Endothelial cell (in vitro differentiated cells): ENCODE results near the gene TIMM44. TPM values are rescaled to one million over a fixed set of nuclear protein-coding genes. Genes with fewer than 3 reads are reported as not detected.

ENCODE experiments used
- DNase-seq: peaks from one replicate; pipeline ENCODE4 v3.0.0; 2021; ENCODE audit warnings: low spot score
- H3K27ac Mint-ChIP-seq: one replicate; pipeline ENCODE4 v1.8.0; 2021; ENCODE audit warnings: mixed read lengths, inconsistent platforms; ENCODE audit not compliant: unreplicated experiment
- H3K27me3 Mint-ChIP-seq: one replicate; pipeline ENCODE4 v1.8.0; 2021; ENCODE audit warnings: mild to moderate bottlenecking, moderate library complexity, mixed read lengths, inconsistent platforms; ENCODE audit not compliant: unreplicated experiment
- H3K36me3 Mint-ChIP-seq: one replicate; pipeline ENCODE4 v1.8.0; 2021; ENCODE audit warnings: mild to moderate bottlenecking, low read depth, mixed read lengths, inconsistent platforms; ENCODE audit not compliant: unreplicated experiment
- H3K4me1 Mint-ChIP-seq: one replicate; pipeline ENCODE4 v1.8.0; 2021; ENCODE audit warnings: mild to moderate bottlenecking, mixed read lengths, inconsistent platforms; ENCODE audit not compliant: unreplicated experiment
- H3K4me3 Mint-ChIP-seq: one replicate; pipeline ENCODE4 v1.8.0; 2021; ENCODE audit warnings: mild to moderate bottlenecking, mixed read lengths, inconsistent platforms; ENCODE audit not compliant: unreplicated experiment
- H3K9me3 Mint-ChIP-seq: one replicate; pipeline ENCODE4 v1.8.0; 2021; ENCODE audit warnings: mixed read lengths, inconsistent platforms; ENCODE audit not compliant: unreplicated experiment
- total RNA-seq: library from RNA; stranded (reverse); fragmentation: NEBNext Ultra II Directional; extraction: Animal tissue kit (Norgen Biotek cat#: 25700); gene quantifications from one replicate; pipeline ENCODE4 v1.2.1, GENCODE V29; 2021; ENCODE audit not compliant: unreplicated experiment
- TF ChIP-seq, protein P1 (sequence below): fragments of 200-600 bp; sonication (generic); IDR thresholded peaks from one replicate; pipeline ENCODE4 v1.5.0; 2021; ENCODE audit warnings: antibody characterized with exemption; ENCODE audit not compliant: unreplicated experiment

The TIMM44 gene
- total RNA-seq, 1 donor from 2014 or later: 46.5 TPM

DNA sequence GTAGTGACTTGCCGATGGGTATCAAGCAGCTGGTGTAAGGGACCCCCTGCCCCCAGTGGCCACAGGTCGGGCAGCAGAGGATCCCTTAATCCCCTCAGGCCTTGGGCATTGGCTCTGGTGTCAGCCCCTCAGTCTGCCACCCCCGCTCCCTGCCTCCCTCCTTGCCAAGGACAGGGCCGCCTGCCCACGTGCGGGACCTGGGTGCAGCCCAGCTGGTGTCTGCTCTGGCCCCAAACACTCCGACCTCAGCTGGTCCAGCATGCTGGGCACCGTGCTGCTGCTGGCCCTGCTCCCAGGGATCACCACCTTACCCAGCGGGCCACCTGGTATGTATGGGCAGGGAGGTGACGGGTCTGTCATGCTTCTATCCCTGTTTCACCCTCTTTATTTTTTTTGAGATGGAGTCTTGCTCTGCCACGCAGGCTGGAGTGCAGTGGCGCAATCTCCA is 28.8 kb downstream of the TIMM44 start, which contains the start of gene TGFBR3L:
TGFBR3L (plus strand) TSS at position 233 of the 448 bp plus-strand sequence.
- TF ChIP-seq, protein P1, sequence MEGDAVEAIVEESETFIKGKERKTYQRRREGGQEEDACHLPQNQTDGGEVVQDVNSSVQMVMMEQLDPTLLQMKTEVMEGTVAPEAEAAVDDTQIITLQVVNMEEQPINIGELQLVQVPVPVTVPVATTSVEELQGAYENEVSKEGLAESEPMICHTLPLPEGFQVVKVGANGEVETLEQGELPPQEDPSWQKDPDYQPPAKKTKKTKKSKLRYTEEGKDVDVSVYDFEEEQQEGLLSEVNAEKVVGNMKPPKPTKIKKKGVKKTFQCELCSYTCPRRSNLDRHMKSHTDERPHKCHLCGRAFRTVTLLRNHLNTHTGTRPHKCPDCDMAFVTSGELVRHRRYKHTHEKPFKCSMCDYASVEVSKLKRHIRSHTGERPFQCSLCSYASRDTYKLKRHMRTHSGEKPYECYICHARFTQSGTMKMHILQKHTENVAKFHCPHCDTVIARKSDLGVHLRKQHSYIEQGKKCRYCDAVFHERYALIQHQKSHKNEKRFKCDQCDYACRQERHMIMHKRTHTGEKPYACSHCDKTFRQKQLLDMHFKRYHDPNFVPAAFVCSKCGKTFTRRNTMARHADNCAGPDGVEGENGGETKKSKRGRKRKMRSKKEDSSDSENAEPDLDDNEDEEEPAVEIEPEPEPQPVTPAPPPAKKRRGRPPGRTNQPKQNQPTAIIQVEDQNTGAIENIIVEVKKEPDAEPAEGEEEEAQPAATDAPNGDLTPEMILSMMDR: no peak
- Mint-ChIP-seq H3K27ac (no peak within 1 kb of the TSS), H3K9me3 (no peaks in the 10 kb centered on the region), H3K4me1 (peaks cover 8% of the 10 kb centered on the region), H3K27me3 (peaks cover 23% of the 10 kb centered on the region), H3K36me3 (peaks cover 7% of the 10 kb centered on the region), H3K4me3 (peak within 1 kb of the TSS; percentile 69)
- no peak for DNase-seq

DNA sequence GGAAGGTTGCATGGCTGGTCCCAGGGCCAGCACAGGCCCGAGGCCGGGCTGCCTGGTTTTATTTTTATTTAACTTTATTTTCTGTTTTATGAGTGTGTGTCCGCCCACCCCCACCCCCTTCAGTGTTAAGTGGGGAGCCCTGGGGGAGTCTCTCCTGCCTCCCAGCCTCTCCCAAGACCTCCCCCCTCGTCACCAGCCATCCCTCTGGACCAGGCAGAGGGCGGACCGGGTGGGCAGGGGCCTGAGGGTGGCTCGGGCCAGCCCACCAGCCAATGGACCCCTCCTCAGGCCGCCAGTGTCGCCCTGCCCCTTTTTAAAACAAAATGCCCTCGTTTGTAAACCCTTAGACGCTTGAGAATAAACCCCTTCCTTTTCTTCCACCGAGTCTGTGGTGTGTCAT is 29.4 kb downstream of the TIMM44 start:
- peaks cover 7% of the 10 kb centered on the region for H3K36me3 Mint-ChIP-seq
- H3K27ac Mint-ChIP-seq: no peak overlapping the region
- TF ChIP-seq, protein P1: no peak
- DNase-seq: no peak
- H3K9me3 Mint-ChIP-seq: no peaks in the 10 kb centered on the region
- H3K4me3 Mint-ChIP-seq: no peak overlapping the region
- peaks cover 21% of the 10 kb centered on the region for H3K27me3 Mint-ChIP-seq
- H3K4me1 Mint-ChIP-seq: peaks cover 7% of the 10 kb centered on the region

DNA sequence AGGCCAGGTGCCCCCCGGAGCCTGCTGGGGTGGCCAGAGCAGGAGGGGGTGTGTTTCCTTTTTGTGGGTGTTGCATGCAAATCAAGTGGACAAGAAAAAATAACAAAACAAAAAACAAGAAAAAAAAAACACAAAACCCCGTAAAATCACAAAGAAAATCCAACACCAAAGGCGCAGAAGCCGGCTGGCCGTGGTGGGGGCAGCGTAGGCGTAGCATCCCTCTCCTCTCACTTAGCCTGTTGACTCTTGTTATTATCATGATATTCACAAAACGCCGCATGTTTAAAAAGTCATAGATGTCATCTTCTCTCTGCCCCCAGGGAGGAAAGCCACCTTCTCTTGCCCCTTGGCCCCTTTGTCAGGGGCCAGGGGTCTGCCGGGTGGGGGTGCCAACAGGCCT is 29.8 kb downstream of the TIMM44 start:
- Mint-ChIP-seq H3K4me1 (peaks cover 7% of the 10 kb centered on the region), H3K27me3 (peaks cover 21% of the 10 kb centered on the region), H3K4me3 (no peak overlapping the region)

DNA sequence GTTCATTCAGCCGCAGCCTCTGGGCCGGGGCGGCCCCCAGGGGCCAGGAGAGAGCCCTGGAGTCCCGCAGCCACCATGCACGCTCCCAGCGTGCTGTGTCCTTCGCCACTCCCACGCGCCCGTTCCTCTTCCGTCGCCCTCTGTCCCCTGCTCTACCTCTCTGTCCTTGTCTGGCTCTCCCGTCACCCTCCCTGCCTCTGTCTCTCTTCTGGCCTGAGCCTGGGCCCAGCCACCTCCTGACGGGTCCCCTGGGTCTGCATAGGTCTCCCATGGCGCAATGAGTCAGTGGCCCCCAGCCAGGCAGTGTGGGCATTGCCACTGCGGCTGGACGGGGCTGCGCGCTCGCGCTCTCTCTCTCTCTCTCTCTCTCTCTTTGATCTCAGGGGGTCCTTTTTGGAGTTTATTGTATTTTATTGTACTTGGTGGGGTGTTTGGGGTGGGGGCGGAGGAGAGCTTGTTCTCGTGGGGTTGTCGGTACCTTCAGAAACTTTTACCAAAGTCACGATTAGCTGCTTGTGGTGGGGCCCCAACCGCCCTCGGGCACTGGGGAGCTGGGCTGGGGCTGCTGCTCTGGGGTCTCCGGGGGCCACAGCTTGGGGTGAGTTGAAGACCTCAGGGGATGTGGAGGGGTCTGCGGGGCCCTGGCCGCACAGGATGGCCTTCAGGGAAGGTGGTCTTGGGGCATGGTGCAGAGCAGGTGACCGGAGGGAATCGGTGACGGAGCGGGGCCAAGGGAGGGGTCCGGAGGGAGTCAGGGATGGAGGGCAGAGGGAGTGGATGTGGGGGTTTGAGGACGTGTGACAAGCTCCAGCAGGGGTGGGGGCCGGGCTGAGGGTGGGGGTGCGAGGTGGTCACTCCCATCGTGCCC is 30.5 kb downstream of the TIMM44 start:
- Mint-ChIP-seq H3K9me3 (no peaks in the 10 kb centered on the region), H3K4me1 (peaks cover 7% of the 10 kb centered on the region), H3K27ac (no peak overlapping the region), H3K27me3 (peaks cover 17% of the 10 kb centered on the region), H3K36me3 (peaks cover 7% of the 10 kb centered on the region), H3K4me3 (no peak overlapping the region)
- no peak for DNase-seq
- TF ChIP-seq, protein P1: no peak

More for the DNA sequence above, 29.8 kb downstream of the TIMM44 start:
- no peak overlapping the region for H3K27ac Mint-ChIP-seq
- peaks cover 7% of the 10 kb centered on the region for H3K36me3 Mint-ChIP-seq
- DNase-seq: no peak
- TF ChIP-seq, protein P1: no peak
- no peaks in the 10 kb centered on the region for H3K9me3 Mint-ChIP-seq

DNA sequence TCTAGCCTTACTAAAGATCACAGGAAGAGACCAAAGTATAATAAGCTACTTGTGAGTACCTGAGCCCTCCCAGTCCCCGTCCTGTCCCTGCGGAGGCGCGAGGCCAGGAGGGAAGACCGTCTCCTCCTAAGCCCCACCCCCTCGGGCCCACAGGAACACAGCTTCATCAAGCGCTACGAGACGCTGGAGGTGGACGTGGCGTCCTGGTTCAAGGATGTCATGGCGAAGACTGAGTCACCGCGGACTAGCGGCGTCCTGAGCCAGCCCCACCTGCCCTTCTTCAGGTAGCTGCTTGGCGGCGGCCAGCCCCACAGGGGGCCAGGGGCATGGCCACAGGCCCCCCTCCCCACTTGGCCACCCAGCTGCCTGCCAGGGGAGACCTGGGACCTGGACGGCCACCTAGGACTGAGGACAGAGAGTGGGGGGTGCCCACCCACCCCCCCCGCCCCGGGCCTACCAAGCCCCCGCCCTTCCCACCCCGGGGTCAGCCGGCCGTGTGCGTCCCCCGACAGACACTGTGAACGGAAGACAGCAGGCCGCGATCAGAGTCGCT is 31.2 kb downstream of the TIMM44 start:
- H3K36me3 Mint-ChIP-seq: peaks cover 7% of the 10 kb centered on the region
- H3K4me1 Mint-ChIP-seq: peaks cover 7% of the 10 kb centered on the region
- TF ChIP-seq, protein P1: no peak
- H3K9me3 Mint-ChIP-seq: no peaks in the 10 kb centered on the region
- H3K4me3 Mint-ChIP-seq: no peak overlapping the region
- H3K27ac Mint-ChIP-seq: no peak overlapping the region
- peaks cover 17% of the 10 kb centered on the region for H3K27me3 Mint-ChIP-seq
- DNase-seq: no peak
